ENCODE measurements around the gene DUOXA1.
"Not testable (repeated sequence)": the region's sequence is repeated elsewhere in the genome, so short reads cannot be mapped to it uniquely, and the experiment has no call there.

DUOXA1 gene

GRCh38 chr15:45110256-45110820, 19.3 kb downstream of the DUOXA1 start:
- no peak for TF ChIP-seq MAX (IDR thresholded peaks at IDR 0.05; ENCODE audit: low read depth, low read length)
- no peak for TF ChIP-seq POLR2A (IDR thresholded peaks at IDR 0.05; ENCODE audit: extremely low read depth, insufficient read length)
- TF ChIP-seq, protein P1, sequence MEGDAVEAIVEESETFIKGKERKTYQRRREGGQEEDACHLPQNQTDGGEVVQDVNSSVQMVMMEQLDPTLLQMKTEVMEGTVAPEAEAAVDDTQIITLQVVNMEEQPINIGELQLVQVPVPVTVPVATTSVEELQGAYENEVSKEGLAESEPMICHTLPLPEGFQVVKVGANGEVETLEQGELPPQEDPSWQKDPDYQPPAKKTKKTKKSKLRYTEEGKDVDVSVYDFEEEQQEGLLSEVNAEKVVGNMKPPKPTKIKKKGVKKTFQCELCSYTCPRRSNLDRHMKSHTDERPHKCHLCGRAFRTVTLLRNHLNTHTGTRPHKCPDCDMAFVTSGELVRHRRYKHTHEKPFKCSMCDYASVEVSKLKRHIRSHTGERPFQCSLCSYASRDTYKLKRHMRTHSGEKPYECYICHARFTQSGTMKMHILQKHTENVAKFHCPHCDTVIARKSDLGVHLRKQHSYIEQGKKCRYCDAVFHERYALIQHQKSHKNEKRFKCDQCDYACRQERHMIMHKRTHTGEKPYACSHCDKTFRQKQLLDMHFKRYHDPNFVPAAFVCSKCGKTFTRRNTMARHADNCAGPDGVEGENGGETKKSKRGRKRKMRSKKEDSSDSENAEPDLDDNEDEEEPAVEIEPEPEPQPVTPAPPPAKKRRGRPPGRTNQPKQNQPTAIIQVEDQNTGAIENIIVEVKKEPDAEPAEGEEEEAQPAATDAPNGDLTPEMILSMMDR (IDR thresholded peaks at IDR 0.05; ENCODE audit: low read depth, low read length): peak; percentile 18
- DNase-seq (ENCODE audit: low read depth): no peak

GRCh38 chr15:45107941-45108630, 21.6 kb downstream of the DUOXA1 start:
- H3K4me3 ChIP-seq (ENCODE audit: low read depth, low read length): no peak overlapping the region
- no peak for DNase-seq (ENCODE audit: low read depth)
- TF ChIP-seq POLR2A (IDR thresholded peaks at IDR 0.05; ENCODE audit: extremely low read depth, insufficient read length) (no peak), MYC (IDR thresholded peaks at IDR 0.05; ENCODE audit: low read depth, low read length) (no peak), MAX (IDR thresholded peaks at IDR 0.05; ENCODE audit: low read depth, low read length) (no peak)
- TF ChIP-seq, protein P1 (IDR thresholded peaks at IDR 0.05; ENCODE audit: low read depth, low read length): no peak

More at GRCh38 chr15:45110256-45110820, 19.3 kb downstream of the DUOXA1 start:
- no peak overlapping the region for H3K4me3 ChIP-seq (ENCODE audit: low read depth, low read length)

DNA sequence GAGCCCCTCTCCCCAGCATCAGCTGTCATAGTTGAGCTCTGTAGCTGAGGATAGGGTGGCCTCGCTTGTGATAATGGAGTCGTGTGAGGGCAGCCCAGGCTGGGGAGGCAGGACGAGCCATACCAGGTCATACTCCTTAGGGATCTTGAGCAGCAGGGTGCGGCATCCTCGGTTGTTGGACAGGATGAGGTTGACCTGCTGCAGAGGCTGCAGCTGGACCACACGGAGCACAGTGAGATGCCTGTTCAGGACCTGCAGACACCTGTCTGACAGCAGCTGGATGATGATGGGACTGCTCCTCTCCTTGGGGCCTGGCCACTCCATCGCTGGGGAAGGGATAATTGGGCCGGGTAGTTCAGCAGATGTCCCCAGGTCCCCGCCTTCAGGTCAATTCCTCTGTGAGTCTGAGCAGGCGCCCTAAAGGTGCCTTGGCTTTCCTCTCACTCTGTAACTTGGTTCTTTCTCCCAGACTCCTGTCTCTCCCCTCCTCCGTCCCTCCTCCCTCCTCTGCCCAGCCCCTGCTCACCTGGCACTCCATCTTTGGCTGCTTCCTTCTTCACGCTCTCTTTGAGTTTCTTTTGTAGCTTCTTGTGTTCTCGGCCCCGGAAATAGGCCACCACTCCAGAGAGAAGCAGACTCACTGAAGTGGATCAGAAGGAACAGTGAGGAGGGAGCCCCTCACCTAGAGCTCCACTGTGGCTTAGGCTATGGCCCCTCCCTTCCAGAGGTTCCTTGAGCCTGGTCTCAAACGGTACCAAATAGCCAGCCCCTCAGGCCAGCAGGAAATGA, 23.5 kb downstream of the DUOXA1 start:
- no peak for DNase-seq (ENCODE audit: low read depth)
- no peak for TF ChIP-seq MAX (IDR thresholded peaks at IDR 0.05; ENCODE audit: low read depth, low read length)
- TF ChIP-seq, protein P1 (IDR thresholded peaks at IDR 0.05; ENCODE audit: low read depth, low read length): no peak
- TF ChIP-seq MYC (IDR thresholded peaks at IDR 0.05; ENCODE audit: low read depth, low read length): no peak
- no peak for TF ChIP-seq POLR2A (IDR thresholded peaks at IDR 0.05; ENCODE audit: extremely low read depth, insufficient read length)

GRCh38 chr15:45105586-45105985, 24.1 kb downstream of the DUOXA1 start:
- TF ChIP-seq POLR2A (IDR thresholded peaks at IDR 0.05; ENCODE audit: extremely low read depth, insufficient read length) (no peak), MYC (IDR thresholded peaks at IDR 0.05; ENCODE audit: low read depth, low read length) (no peak), MAX (IDR thresholded peaks at IDR 0.05; ENCODE audit: low read depth, low read length) (no peak)
- TF ChIP-seq, protein P1 (IDR thresholded peaks at IDR 0.05; ENCODE audit: low read depth, low read length): no peak
- no peak for DNase-seq (ENCODE audit: low read depth)
- no peak overlapping the region for H3K4me3 ChIP-seq (ENCODE audit: low read depth, low read length)

More for the DNA sequence above, 23.5 kb downstream of the DUOXA1 start:
- no peak overlapping the region for H3K4me3 ChIP-seq (ENCODE audit: low read depth, low read length)

- not testable (repeated sequence) for H3K4me3 ChIP-seq (ENCODE audit: low read depth, low read length); DNase-seq (ENCODE audit: low read depth)
These were observed 25.5 kb downstream of the DUOXA1 start for GRCh38 chr15:45104170-45104569.

DNA sequence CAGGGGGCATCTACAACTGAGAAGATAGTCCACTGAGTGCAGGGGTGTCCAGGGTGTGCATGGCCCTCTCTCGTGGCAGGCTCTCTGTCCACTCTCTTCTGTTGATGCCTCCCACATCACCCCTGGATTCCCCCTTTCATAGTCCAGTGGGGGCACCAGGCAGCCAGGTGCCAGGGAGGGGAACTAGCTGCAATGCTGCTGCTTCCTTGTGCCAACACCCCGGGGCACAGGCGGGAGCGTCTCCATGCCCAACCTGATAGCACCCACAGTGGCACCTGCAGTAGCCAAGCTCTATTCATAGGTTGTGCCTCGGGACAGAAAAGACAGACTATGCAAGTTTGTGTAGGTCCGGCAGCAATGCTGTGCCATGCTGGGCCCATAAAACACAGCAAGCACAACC, 27.5 kb downstream of the DUOXA1 start:
- TF ChIP-seq, protein P1 (IDR thresholded peaks at IDR 0.05; ENCODE audit: low read depth, low read length): no peak
- TF ChIP-seq MYC (IDR thresholded peaks at IDR 0.05; ENCODE audit: low read depth, low read length): no peak
- no peak for TF ChIP-seq POLR2A (IDR thresholded peaks at IDR 0.05; ENCODE audit: extremely low read depth, insufficient read length)
- TF ChIP-seq MAX (IDR thresholded peaks at IDR 0.05; ENCODE audit: low read depth, low read length): no peak
- H3K4me3 ChIP-seq (ENCODE audit: low read depth, low read length): no peak overlapping the region
- no peak for DNase-seq (ENCODE audit: low read depth)

Measured in NB4 (cell line).